HG03066 (cell line): ENCODE data around the gene POU3F3.

Experiments
- ATAC-seq: cut with Tn5 transposase; IDR thresholded peaks from one replicate; pipeline ENCODE4 v1.9.1; 2021; ENCODE audit warnings: low read depth; ENCODE audit not compliant: unreplicated experiment

The POU3F3 gene

GRCh38 chr2:104846786-104847585 is 6.9 kb upstream of the POU3F3 start:
- ATAC-seq = no peak

GRCh38 chr2:104847586-104848160 is 6.2 kb upstream of the POU3F3 start:
- no peak for ATAC-seq

- no peak for ATAC-seq
Measured at GRCh38 chr2:104848526-104848925, 5.4 kb upstream of the POU3F3 start.

GRCh38 chr2:104849101-104849500 is 4.8 kb upstream of the POU3F3 start:
- ATAC-seq = no peak

- ATAC-seq = no peak
Measured at GRCh38 chr2:104849618-104850141, 4.2 kb upstream of the POU3F3 start.

GRCh38 chr2:104850361-104851290 is 3.3 kb upstream of the POU3F3 start:
- ATAC-seq = no peak

GRCh38 chr2:104851291-104852089 is 2.4 kb upstream of the POU3F3 start:
- ATAC-seq = no peak

GRCh38 chr2:104852090-104852666 is 1.7 kb upstream of the POU3F3 start:
- ATAC-seq = no peak

- ATAC-seq = no peak
Measured at GRCh38 chr2:104854498-104855220, 744 bp downstream of the POU3F3 start.

GRCh38 chr2:104855221-104856085 is 1.5 kb downstream of the POU3F3 start:
- no peak for ATAC-seq

- no peak for ATAC-seq
Measured at GRCh38 chr2:104856086-104856972, 2.4 kb downstream of the POU3F3 start.

- no peak for ATAC-seq
Measured at GRCh38 chr2:104856973-104857261, 3.0 kb downstream of the POU3F3 start.

- no peak for ATAC-seq
Measured at GRCh38 chr2:104857262-104858005, 3.5 kb downstream of the POU3F3 start.

- ATAC-seq = no peak
Measured at GRCh38 chr2:104858006-104858978, 4.4 kb downstream of the POU3F3 start.

- no peak for ATAC-seq
Measured at GRCh38 chr2:104859291-104859765, 5.4 kb downstream of the POU3F3 start.
